Measurements from ENCODE around the gene CASP8.

The CASP8 gene

DNA sequence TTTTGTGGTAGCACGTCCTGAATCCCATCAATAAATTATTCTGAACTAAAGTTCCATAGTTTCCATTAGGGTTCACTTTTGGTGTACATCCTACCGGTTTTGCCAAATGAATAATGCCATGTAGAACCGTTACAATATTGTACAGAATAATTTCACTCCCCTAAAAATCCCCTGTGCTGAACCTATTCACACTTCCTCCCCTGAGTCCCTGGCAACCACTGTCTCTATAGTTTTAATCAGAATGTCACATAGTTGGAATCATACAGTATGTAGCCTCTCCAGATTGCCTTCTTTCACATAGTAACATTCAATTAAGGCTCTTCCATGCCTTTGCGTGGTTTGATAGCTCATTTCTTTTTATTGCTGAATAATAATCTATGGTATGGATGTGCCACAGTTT is 9.6 kb upstream of the CASP8 start:
- H3K36me3 ChIP-seq (ENCODE audit: control insufficient read depth, insufficient read depth, low read length) = no peaks in the 10 kb centered on the region
- H3K27ac ChIP-seq (ENCODE audit: low read depth, low read length) = no peak overlapping the region

GRCh38 chr2:201254081-201254730 is 6.1 kb upstream of the CASP8 start:
- no peaks in the 10 kb centered on the region for H3K4me1 ChIP-seq (ENCODE audit: control insufficient read depth, insufficient read depth, low read length)
- no peak overlapping the region for H3K9ac ChIP-seq (ENCODE audit: low read length)
- no peak overlapping the region for H3K4me3 ChIP-seq (ENCODE audit: low read length)
- no peaks in the 10 kb centered on the region for H3K36me3 ChIP-seq (ENCODE audit: control insufficient read depth, insufficient read depth, low read length)
- no peaks in the 10 kb centered on the region for H3K27me3 ChIP-seq (ENCODE audit: control insufficient read depth, insufficient read depth, low read length)
- H3K27ac ChIP-seq (ENCODE audit: low read depth, low read length) = no peak overlapping the region

More for the DNA sequence above, 9.6 kb upstream of the CASP8 start:
- H3K27me3 ChIP-seq (ENCODE audit: control insufficient read depth, insufficient read depth, low read length) = no peaks in the 10 kb centered on the region
- H3K4me3 ChIP-seq (ENCODE audit: low read length) = no peak overlapping the region
- H3K9ac ChIP-seq (ENCODE audit: low read length) = no peak overlapping the region
- H3K4me1 ChIP-seq (ENCODE audit: control insufficient read depth, insufficient read depth, low read length) = no peaks in the 10 kb centered on the region

GRCh38 chr2:201255408-201256033 is 4.8 kb upstream of the CASP8 start:
- no peak overlapping the region for H3K4me3 ChIP-seq (ENCODE audit: low read length)
- no peaks in the 10 kb centered on the region for H3K27me3 ChIP-seq (ENCODE audit: control insufficient read depth, insufficient read depth, low read length)
- H3K36me3 ChIP-seq (ENCODE audit: control insufficient read depth, insufficient read depth, low read length) = no peaks in the 10 kb centered on the region
- no peak overlapping the region for H3K9ac ChIP-seq (ENCODE audit: low read length)
- H3K27ac ChIP-seq (ENCODE audit: low read depth, low read length) = no peak overlapping the region
- no peaks in the 10 kb centered on the region for H3K4me1 ChIP-seq (ENCODE audit: control insufficient read depth, insufficient read depth, low read length)

DNA sequence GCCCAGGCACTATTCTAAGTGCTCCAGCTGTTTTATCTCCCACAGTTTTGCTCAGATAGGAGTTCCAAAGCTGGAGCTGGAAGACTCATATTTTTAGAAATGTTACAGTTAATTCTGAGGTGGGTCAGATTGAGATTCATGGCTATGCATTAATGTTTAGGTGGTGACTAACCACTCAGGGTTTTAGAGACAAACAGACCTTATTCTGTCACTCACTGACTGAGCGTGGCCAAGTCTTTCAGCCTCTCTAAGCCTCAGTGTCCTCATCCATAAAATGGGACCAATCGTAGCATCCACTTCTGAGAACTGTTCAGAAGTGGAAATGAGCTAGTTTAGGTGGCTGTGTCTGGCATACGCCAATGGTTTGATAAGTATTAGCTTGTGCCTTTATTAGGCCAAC is 4.3 kb upstream of the CASP8 start:
- Histone ChIP-seq H3K27ac (ENCODE audit: low read depth, low read length) (no peak overlapping the region), H3K4me3 (ENCODE audit: low read length) (no peak overlapping the region), H3K27me3 (ENCODE audit: control insufficient read depth, insufficient read depth, low read length) (no peaks in the 10 kb centered on the region), H3K4me1 (ENCODE audit: control insufficient read depth, insufficient read depth, low read length) (no peaks in the 10 kb centered on the region), H3K36me3 (ENCODE audit: control insufficient read depth, insufficient read depth, low read length) (no peaks in the 10 kb centered on the region), H3K9ac (ENCODE audit: low read length) (no peak overlapping the region)

DNA sequence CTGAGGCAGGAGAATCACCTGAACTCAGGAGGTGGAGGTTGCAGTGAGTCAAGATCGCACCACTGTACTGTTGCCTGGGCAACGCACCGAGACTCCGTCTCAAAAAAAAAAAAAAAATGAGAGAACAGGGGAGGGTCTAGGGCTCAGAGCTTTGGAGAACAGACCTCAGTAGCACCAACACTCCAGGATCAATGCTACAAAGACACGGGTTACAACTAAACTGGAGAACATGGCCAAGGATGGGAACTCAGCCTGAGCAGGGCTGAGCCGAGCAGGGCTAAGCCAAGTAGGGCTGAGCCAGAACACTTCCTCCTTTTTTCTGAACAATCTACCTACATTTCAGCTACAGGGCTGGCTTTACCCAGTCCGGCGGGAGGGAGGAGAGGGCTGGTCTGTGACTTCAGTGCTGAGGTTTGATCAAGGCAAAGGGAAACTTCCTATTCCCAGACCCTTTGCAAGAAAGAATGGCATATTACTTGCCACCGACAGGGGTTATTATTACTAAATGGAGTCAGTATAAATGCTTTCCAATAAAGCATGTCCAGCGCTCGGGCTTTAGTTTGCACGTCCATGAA is 2.9 kb upstream of the CASP8 start:
- Histone ChIP-seq H3K4me1 (ENCODE audit: control insufficient read depth, insufficient read depth, low read length) (no peaks in the 10 kb centered on the region), H3K27ac (ENCODE audit: low read depth, low read length) (peak overlapping the region; percentile 89), H3K9ac (ENCODE audit: low read length) (peak overlapping the region; percentile 51), H3K4me3 (ENCODE audit: low read length) (peak overlapping the region; percentile 92), H3K27me3 (ENCODE audit: control insufficient read depth, insufficient read depth, low read length) (no peaks in the 10 kb centered on the region), H3K36me3 (ENCODE audit: control insufficient read depth, insufficient read depth, low read length) (no peaks in the 10 kb centered on the region)

GRCh38 chr2:201257956-201258665 is 2.2 kb upstream of the CASP8 start:
- H3K27ac ChIP-seq (ENCODE audit: low read depth, low read length) = peak overlapping the region; percentile 89
- H3K27me3 ChIP-seq (ENCODE audit: control insufficient read depth, insufficient read depth, low read length) = no peaks in the 10 kb centered on the region
- H3K4me3 ChIP-seq (ENCODE audit: low read length) = peak overlapping the region; percentile 92
- no peaks in the 10 kb centered on the region for H3K4me1 ChIP-seq (ENCODE audit: control insufficient read depth, insufficient read depth, low read length)
- H3K36me3 ChIP-seq (ENCODE audit: control insufficient read depth, insufficient read depth, low read length) = no peaks in the 10 kb centered on the region
- peak overlapping the region; percentile 70 for H3K9ac ChIP-seq (ENCODE audit: low read length)

DNA sequence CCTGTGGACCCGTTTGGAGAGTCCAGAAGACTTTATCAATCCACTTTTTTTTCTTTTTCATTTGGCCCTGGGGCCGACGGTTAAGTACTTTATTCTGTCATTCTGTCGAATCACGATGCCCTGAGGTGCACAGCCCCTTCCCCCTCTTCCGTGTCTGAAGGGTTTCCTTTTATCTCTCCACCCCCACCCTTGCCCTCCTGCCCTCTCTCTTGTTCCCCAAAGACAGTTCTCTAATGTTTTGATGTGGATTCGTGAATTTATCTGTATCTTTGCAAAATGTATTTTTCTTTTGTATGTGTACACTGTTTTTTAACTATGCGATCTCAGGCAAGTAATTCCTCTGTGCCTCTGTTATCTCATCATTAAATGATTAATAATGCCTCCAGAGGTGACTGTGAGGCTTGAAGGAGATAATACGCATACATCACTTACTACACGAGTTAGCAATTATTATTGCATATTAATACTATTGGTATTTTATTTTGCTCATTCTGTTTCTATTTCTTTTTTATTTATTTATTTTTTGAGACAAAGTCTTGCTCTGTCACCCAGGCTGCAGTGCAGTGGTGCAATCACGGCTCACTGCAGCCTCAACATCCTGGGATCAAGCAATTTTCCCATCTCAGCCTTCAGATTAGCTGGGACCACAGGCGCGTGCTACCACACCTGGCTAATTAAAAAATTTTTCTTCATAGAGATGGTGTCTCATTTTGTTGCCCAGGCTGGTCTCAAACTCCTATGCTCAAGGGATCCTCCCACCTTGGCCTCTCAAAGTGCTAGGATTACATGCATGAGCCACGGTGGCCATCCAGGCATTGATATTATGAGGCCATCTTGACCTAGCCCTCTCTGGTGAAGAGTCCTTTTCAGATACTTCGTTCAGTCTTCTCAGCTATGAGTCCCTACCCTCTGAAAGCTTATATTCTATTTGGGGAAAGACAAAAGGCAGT is 1.4 kb upstream of the CASP8 start:
- H3K4me1 ChIP-seq (ENCODE audit: control insufficient read depth, insufficient read depth, low read length) = no peaks in the 10 kb centered on the region
- peak overlapping the region; percentile 70 for H3K9ac ChIP-seq (ENCODE audit: low read length)
- no peaks in the 10 kb centered on the region for H3K27me3 ChIP-seq (ENCODE audit: control insufficient read depth, insufficient read depth, low read length)

GRCh38 chr2:201261471-201261870 is 1.1 kb downstream of the CASP8 start:
- Histone ChIP-seq H3K4me3 (ENCODE audit: low read length) (peak overlapping the region; percentile 42), H3K27ac (ENCODE audit: low read depth, low read length) (no peak overlapping the region), H3K36me3 (ENCODE audit: control insufficient read depth, insufficient read depth, low read length) (no peaks in the 10 kb centered on the region), H3K27me3 (ENCODE audit: control insufficient read depth, insufficient read depth, low read length) (no peaks in the 10 kb centered on the region), H3K4me1 (ENCODE audit: control insufficient read depth, insufficient read depth, low read length) (no peaks in the 10 kb centered on the region), H3K9ac (ENCODE audit: low read length) (no peak overlapping the region)

More for the DNA sequence above, 1.4 kb upstream of the CASP8 start:
- H3K36me3 ChIP-seq (ENCODE audit: control insufficient read depth, insufficient read depth, low read length) = no peaks in the 10 kb centered on the region
- peak overlapping the region; percentile 89 for H3K27ac ChIP-seq (ENCODE audit: low read depth, low read length)
- H3K4me3 ChIP-seq (ENCODE audit: low read length) = peak overlapping the region; percentile 92

DNA sequence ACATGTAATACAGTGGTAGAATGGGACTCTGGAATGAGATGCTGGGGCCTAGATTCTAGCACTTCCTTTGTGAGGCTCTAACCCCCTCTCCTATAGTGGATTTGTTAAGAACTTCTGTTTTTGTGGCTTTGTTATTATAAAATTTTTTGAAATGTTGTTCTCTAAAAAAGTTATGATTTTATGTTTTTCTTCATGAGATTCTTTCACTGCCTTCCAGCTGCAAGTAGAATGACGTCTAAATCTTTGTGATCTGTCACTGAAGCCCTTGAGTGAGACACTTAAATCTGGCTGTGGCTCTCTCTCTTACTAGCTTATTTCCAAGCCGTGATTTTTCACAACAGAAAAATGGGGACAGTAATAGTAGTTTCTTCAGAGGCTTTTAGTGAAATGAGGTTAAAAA is 1.6 kb downstream of the CASP8 start:
- H3K9ac ChIP-seq (ENCODE audit: low read length) = no peak overlapping the region
- H3K4me3 ChIP-seq (ENCODE audit: low read length) = peak overlapping the region; percentile 42
- no peaks in the 10 kb centered on the region for H3K27me3 ChIP-seq (ENCODE audit: control insufficient read depth, insufficient read depth, low read length)
- no peaks in the 10 kb centered on the region for H3K36me3 ChIP-seq (ENCODE audit: control insufficient read depth, insufficient read depth, low read length)
- no peaks in the 10 kb centered on the region for H3K4me1 ChIP-seq (ENCODE audit: control insufficient read depth, insufficient read depth, low read length)
- no peak overlapping the region for H3K27ac ChIP-seq (ENCODE audit: low read depth, low read length)

DNA sequence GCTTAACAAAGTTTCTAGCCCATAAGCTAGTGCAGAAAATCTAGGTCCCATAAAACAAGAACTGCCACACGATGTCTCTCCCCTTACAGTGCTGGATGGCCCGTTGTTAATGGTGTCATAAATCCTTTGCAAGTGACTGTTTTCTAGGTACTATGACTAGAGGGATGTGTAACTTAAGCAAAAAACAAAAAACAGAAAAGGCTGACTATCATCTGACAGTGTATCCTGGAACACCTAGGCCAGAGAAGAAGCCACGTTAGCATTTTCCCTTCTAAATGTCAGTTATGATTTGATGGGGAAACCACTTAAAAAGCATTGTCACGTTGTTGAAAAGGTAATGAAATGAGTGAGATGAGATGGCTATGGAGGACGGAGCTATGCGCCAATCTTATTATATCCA is 2.4 kb downstream of the CASP8 start:
- H3K4me3 ChIP-seq (ENCODE audit: low read length) = no peak overlapping the region
- H3K4me1 ChIP-seq (ENCODE audit: control insufficient read depth, insufficient read depth, low read length) = no peaks in the 10 kb centered on the region
- no peaks in the 10 kb centered on the region for H3K36me3 ChIP-seq (ENCODE audit: control insufficient read depth, insufficient read depth, low read length)
- H3K27me3 ChIP-seq (ENCODE audit: control insufficient read depth, insufficient read depth, low read length) = no peaks in the 10 kb centered on the region
- H3K9ac ChIP-seq (ENCODE audit: low read length) = no peak overlapping the region
- no peak overlapping the region for H3K27ac ChIP-seq (ENCODE audit: low read depth, low read length)

DNA sequence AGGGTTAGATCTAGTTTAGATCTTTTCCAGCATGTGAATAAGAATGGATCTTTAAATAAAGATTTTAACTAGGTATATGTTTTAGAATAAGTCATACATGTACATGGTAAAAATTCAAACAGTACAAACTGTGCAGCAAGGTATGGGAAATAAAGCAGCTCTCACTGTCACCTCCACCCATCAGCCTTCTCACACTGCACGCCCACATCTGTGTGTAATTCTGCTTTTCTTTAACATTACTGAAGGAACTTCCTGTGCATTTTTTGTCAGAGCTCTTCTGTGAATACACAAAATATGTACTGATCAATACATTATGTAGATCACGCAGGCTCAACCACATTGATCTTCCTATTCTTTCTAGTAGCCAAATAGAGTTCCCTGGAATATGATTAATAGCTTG is 3.4 kb downstream of the CASP8 start:
- Histone ChIP-seq H3K4me1 (ENCODE audit: control insufficient read depth, insufficient read depth, low read length) (no peaks in the 10 kb centered on the region), H3K4me3 (ENCODE audit: low read length) (no peak overlapping the region), H3K9ac (ENCODE audit: low read length) (no peak overlapping the region), H3K27me3 (ENCODE audit: control insufficient read depth, insufficient read depth, low read length) (no peaks in the 10 kb centered on the region), H3K27ac (ENCODE audit: low read depth, low read length) (no peak overlapping the region), H3K36me3 (ENCODE audit: control insufficient read depth, insufficient read depth, low read length) (no peaks in the 10 kb centered on the region)

All from rectal smooth muscle tissue (tissue), 1 donor.